Posterior cingulate gyrus (tissue), 11 donors: ENCODE measurements around the gene MTG1.
A peak's percentile ranks its signal among the peaks of the same experiment; 100 is the strongest.
"Not testable (repeated sequence)": the region's sequence is repeated elsewhere in the genome, so short reads cannot be mapped to it uniquely, and the experiment has no call there.

Experiments
- DNase-seq, 10 donors: peaks; one replicate each; pipeline versions ENCODE4 v3.0.0 to v3.0.0-alpha.2; 2020 to 2021; ENCODE audit warnings: mixed read lengths in 3 of 10
- intact Hi-C: fragments of 100-400 bp; cut with DNase I; formaldehyde crosslinking; loops from one replicate; pipeline ENCODE4 v1.15.1; 2023

The MTG1 gene

GRCh38 chr10:133376183-133376582 lies 17.8 kb upstream of the MTG1 start:
- DNase-seq, intact Hi-C loops: not testable (repeated sequence)

- no peak for DNase-seq
- intact Hi-C loops = no loop called here
These were observed 16.7 kb upstream of the MTG1 start for GRCh38 chr10:133377025-133377817.

GRCh38 chr10:133377818-133378250 lies 16.1 kb upstream of the MTG1 start:
- DNase-seq = no peak
- intact Hi-C loops = no loop called here

GRCh38 chr10:133378251-133379096 lies 15.5 kb upstream of the MTG1 start:
- intact Hi-C loops = no loop called here
- DNase-seq = peak; percentile 41 to 96 (median 71)

GRCh38 chr10:133379152-133379800 lies 14.7 kb upstream of the MTG1 start, which contains the start of gene PAOX:
Gene PAOX, plus strand, starts transcription at chr10:133379262. Its CDS starts 55 bp downstream, at chr10:133379317.
- intact Hi-C loops = no loop called here
- DNase-seq = peak in 9 of 10 donors; percentile 50 to 96 (median 67)

GRCh38 chr10:133379801-133380666 lies 13.9 kb upstream of the MTG1 start:
- intact Hi-C loops = no loop called here

GRCh38 chr10:133381036-133381435 lies 12.9 kb upstream of the MTG1 start:
- intact Hi-C loops = no loop called here
- DNase-seq = no peak

More at GRCh38 chr10:133379801-133380666, 13.9 kb upstream of the MTG1 start:
- DNase-seq = peak in 6 of 10 donors; percentile 35 to 95 (median 64)

GRCh38 chr10:133383551-133383950 lies 10.4 kb upstream of the MTG1 start:
- peak in 1 of 10 donors; percentile 45 for DNase-seq
- intact Hi-C loops = no loop called here

- intact Hi-C loops = no loop called here
- DNase-seq = peak in 3 of 10 donors; percentile 41 to 73 (median 44)
These were observed 9.9 kb upstream of the MTG1 start for GRCh38 chr10:133384071-133384470.

GRCh38 chr10:133385214-133385613 lies 8.7 kb upstream of the MTG1 start:
- intact Hi-C loops = no loop called here
- peak in 3 of 10 donors; percentile 39 to 65 (median 52) for DNase-seq

GRCh38 chr10:133386951-133387350 lies 7.0 kb upstream of the MTG1 start:
- intact Hi-C loops = not testable (repeated sequence)
- DNase-seq = peak in 4 of 10 donors; percentile 2 to 43 (median 22)

- DNase-seq = peak in 1 of 10 donors; percentile 69
- intact Hi-C loops = no loop called here
These were observed 5.6 kb upstream of the MTG1 start for GRCh38 chr10:133388236-133388972.

GRCh38 chr10:133388973-133389818 lies 4.8 kb upstream of the MTG1 start:
- intact Hi-C loops = no loop called here
- peak in 3 of 10 donors; percentile 2 to 83 (median 59) for DNase-seq

GRCh38 chr10:133390597-133391248 lies 3.2 kb upstream of the MTG1 start:
- DNase-seq = peak in 2 of 10 donors; percentile 4 to 84
- intact Hi-C loops = no loop called here

- DNase-seq = peak in 2 of 10 donors; percentile 1 to 49
- intact Hi-C loops = no loop called here
These were observed 2.7 kb upstream of the MTG1 start for GRCh38 chr10:133391249-133391635.

- peak in 1 of 10 donors; percentile 70 for DNase-seq
- intact Hi-C loops = no loop called here
These were observed 2.0 kb upstream of the MTG1 start for GRCh38 chr10:133391761-133392518.
